ENCODE measurements around the gene SERPING1.

Gene SERPING1

DNA sequence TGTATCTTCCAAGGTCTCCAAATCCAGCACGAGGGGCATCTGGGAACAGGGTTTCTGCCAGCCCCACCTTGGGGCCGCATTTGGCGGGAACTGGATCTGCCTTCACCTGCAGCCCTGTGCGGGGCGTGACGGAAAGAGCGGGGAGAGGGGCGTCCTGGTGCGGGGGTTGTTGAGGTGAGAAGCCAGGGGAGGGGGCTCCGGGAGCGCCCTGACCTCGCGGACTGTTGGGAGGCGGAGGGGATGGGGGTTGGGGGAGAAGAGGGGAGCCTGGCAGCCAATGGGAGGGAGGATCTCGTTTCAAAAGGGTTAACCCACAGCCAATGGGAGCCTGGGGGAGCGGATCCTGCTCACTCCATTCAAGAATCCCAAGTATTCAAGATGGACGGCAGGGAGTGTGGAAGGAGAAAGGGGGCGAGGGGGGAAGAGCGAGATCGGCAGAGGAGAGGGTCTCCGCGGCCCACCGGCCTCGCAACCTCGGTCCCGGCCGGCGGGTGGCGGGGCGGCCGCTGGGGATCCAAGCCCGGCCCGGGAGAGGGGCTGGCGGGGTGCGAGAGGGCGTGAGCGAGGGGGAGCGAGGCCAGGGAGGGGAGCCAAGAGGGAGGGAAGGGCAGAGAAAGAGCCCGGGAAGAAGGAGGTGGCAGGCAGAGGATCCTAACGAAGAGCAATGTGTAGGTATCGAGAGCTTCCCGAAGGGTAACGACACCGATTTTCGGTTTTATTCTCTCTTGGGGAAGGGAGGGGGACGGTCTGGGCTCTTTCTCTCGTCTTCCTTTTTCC is 40.7 kb downstream of the SERPING1 start:
- no peak for DNase-seq (ENCODE audit: low read depth in 3 of 3, low spot score in 1 of 3)

DNA sequence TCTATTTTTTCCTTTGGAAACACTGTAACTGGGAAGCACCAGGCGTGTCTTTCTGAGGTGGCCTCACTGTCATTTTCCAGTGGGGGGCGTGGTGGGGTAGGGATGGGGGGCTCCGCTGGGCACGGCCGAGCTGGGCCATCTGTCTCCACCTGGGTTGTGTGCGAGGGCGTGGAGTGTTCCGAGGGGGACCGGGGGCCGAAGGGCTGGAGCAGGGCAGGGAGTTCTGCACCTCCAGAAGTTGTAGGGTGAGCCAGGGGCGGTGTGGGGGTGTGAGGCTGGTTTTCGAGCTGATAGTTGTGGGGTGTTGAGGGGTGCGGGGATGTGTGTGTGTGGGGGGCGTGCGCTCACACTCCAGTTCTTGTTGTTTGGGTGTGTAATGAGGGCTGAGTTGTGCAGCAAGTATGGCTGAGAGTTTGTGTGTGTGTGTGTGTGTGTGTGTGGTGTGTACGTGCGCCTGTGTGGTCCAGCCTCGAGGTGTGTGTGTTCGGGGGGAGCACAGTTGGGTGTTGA is 41.4 kb downstream of the SERPING1 start:
- no peak for DNase-seq (ENCODE audit: low read depth in 3 of 3, low spot score in 1 of 3)

DNA sequence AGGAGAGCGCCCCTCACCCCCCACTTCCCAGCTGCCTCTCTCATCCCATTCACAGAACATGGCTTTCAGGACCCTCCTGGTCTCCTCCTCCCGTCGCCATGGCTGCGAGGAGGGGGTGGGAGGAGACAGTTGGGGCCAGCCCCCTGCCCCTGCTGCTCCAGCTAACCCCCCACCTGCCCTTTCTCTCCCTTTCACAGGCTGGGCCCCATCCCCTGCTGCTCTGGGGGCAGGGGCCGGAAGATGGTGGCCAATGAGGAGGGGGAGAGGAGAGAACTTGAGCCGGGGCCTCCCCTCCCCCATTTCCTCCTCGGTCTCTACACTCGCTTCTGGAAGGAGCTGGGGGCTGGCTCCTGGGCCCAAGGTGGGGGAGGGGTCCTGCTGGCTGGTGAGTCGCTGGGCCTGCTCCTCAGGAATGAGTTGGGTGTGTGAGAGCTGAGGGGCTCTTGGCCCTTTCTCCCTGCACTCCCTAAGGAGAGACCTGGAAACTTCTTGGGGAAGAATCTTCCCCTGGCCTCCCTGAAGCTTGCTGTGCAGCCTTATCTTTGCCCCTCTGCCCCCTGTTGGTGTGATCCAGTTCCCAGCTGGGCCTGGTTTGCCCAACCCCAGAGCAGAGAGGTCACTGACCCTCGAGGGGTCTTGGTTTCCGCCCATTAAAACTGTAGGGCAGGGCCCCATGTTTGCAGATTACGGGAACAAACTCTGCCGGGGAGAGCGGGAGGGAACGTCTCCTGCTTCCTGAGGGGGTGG is 42.0 kb downstream of the SERPING1 start:
- no peak for DNase-seq (ENCODE audit: low read depth in 3 of 3, low spot score in 1 of 3)

DNA sequence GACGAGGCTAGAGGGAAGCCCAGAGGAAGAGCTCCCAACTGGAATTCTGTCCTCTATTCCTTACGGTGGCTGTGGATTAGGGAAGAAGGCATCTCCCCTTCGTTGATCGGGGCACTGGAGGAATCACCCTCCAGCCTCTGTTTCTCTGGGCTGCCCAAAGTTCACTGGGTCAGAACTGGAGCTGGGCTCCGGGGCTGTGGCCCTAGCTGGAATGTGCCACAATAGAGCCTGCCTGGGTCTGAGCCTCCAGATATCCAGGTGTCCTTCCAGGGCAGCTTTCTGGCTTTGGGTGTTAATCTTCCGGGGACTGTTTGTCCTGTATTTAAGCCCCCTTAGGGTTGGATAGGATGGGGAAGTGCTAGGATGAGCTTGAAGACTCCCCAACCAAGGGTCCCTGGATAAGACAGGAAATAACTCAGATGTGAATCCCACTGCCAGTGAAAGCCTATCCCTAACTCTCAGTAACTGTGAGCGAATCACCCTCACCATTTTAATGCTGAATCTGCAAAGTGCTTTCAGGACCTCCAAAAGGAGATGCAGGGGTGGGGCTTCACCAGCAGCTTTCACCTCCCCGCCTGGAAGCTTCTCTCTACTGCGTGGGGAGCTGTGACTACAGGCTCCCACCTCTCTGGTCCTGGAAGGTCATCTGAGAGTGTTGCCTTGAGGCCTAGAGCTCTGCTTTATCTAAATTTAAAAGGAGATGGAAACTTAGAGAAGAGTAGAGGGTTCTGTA is 42.7 kb downstream of the SERPING1 start:
- DNase-seq (ENCODE audit: low read depth in 3 of 3, low spot score in 1 of 3) = no peak

DNA sequence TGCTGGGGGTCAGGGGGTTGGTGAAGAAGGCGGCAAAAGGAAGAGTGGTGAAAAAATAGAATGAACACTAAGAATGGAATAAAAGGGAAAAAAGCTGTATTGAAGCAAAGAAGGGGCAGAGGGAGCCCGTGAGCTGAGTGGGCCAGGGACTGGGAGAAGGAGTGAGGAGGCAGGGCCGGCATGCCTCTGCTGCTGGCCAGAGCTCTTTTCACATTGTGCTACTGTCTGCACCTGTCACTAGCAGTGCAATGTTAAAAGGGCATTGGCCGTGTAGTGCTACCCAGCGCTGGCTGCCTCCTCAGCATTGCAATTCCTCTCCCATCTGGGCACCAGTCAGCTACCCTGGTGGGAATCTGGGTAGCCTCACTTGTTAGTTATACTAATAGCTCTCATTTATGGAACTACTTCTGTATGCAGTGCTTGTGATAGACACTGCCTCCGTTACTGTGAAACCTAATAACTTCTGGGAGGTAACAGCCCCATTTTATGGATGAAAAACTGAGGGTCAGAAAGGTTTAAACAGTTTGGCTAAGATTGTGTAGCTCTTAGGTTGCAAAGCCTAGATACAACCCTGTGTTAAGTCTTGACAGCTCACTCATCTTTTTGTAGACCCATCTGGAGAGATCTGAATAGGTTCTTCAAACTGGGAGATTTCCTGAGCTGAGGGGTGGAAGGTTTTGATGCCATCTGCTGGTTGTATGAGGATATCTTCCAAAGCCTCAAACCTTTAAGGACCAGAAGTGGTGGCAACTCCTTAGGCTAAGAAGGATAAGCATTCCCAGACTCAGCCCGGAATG is 43.7 kb downstream of the SERPING1 start:
- no peak for DNase-seq (ENCODE audit: low read depth in 3 of 3, low spot score in 1 of 3)

DNA sequence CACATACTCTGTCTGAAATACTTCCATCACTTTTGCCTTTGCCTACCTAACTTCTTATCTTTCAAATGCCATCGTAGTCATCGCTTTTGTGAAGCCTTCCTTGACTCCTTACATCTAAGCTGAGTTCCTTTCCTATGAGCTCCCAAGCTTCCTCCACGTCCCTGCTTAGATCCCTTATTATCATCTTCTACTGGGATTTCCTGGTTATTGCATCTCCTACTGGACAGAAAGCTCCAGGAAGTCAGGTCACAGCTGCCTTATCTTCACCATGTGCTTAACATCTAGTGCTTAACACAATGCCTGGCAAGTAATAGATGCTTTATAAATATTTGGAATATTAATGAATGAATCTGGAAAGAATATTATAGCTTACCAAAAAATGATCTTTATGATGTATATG is 46.3 kb downstream of the SERPING1 start:
- no peak for DNase-seq (ENCODE audit: low read depth in 3 of 3, low spot score in 1 of 3)

DNA sequence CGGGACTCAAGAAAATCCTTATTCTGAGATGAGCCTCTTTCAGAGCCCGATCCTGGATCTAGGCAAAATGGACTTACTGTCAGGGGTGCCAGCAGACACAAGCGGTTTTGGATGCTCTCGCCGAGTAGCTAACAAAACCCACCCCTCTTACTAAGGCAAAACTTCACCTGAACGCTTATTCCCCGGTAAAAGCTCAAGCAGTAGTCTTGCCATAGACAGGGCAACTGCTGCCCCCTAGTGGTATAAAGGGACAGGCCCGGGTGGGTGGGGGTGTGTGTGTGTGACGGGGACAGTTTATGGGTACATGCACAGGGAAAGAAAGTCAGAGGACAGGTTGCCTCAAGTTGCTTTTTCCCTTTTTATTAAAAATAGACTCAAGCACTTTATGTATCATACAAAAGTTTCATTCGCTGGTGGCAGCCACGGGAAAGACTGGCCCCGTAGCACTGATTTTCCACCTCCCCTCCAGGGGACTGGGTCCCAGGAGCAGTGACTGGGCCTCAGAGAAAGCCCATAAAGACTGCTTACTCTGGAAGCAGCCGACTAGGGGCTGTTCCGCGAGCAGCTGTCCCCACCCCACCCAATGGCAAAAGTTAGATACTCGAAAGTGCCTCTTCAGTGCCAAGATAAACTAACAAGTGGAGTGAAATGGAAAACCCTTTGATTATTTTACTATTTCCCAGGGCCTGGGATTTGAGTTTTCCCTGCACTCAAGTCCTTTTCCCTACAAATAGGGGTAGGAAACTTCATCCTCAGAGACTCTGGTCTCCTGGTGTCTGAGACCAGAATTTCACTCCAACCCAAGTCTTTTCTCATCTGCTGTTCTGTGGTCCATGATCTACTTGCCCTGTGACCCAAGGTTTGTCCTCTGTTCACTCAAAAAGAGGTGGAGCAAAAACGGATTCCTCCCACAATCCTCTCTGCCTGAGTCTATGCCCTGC is 47.5 kb downstream of the SERPING1 start:
- DNase-seq (ENCODE audit: low read depth in 3 of 3, low spot score in 1 of 3) = peak; percentile 63 to 74 (median 67)

DNA sequence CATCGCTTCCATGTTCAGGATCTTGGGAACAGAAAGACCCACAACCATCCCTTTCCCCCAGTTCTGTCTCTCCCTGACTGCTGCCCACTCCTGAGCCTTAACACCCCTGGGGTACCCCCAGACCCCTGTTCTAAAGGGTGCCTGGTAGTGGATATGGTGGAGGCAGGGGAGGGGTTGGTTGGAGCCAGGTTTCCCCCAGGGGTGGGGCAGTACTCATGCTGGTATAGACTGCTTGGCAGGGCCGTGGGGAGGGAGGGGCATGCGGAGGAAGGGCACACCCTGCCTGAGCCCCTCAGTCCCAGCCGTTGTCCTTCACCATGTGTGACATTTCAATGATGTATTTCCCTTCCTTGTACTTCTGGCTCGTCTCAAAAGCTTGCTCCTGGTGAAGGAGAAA is 48.2 kb downstream of the SERPING1 start:
- DNase-seq (ENCODE audit: low read depth in 3 of 3, low spot score in 1 of 3) = no peak

DNA sequence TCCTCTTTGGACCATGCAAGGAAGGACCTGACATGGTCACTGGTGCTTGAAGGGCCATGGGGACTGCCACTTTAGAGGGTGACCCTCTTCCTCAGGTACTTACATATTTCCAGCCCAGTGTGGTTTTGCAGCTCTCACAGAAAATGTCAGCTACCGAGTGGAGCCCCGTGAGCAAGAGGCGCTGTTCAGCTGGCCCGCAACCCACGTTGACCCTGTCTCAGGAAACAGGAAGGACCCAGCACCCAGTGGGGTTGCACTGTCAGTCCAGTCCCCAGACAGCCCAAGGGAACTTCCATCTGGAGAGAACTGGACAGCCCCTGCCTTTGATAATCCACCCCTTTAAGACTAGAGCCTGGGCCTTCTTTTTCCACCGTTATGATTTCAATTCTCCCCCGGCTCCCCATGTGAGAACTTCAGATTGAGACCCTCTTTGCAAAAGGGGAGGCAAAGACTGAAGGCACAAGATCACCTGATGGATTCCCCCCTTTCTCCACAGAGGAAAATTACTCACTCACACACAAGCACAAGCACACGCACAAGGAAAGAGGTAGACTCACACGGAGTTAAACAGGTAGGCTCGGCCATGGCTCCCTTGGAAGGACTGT is 48.8 kb downstream of the SERPING1 start:
- no peak for DNase-seq (ENCODE audit: low read depth in 3 of 3, low spot score in 1 of 3)

DNA sequence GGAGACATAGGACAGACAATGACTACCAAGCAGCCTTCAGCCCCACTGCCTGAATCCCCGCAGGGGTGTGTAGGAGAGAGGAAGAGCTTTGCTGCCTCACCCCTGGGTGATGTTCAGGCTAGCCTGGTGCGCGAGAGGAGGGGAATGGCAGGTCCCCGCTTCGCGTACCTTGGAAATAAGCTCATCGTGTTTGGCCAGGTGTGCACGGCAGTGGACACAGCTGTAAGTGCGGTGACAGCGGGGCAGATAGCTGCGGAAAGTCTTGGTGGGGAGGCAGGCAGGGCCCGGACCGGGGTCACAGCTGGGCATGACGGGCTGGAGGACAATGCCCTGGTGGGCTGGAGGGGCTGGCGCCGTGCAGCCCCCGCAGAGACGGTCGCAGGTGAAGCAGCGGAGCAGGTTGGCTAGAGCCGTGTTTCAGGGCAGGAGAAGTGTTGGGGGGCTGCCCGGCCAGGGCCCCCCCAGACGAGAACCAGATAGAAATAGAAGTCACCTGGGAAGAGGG is 49.4 kb downstream of the SERPING1 start:
- no peak for DNase-seq (ENCODE audit: low read depth in 3 of 3, low spot score in 1 of 3)

DNA sequence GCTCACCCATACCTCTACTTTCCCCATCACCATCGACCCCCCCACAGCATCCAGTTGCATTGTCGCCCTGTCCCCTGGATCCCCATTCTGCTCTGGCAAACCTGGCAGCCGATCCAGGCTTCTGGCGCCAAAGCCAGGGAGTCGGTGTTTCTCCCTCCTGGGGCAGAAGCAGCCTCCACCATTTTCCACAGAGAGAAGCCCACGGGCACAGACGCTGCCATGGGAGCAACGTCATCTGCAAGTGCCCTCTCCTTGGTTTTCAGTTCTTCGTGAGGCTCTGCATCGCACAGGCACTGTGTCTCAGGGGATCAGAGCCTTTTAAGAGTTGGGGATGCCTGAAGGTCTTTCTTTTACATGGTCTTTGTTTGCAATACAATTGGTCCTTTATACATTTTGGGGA is 49.9 kb downstream of the SERPING1 start:
- DNase-seq (ENCODE audit: low read depth in 3 of 3, low spot score in 1 of 3) = no peak

DNA sequence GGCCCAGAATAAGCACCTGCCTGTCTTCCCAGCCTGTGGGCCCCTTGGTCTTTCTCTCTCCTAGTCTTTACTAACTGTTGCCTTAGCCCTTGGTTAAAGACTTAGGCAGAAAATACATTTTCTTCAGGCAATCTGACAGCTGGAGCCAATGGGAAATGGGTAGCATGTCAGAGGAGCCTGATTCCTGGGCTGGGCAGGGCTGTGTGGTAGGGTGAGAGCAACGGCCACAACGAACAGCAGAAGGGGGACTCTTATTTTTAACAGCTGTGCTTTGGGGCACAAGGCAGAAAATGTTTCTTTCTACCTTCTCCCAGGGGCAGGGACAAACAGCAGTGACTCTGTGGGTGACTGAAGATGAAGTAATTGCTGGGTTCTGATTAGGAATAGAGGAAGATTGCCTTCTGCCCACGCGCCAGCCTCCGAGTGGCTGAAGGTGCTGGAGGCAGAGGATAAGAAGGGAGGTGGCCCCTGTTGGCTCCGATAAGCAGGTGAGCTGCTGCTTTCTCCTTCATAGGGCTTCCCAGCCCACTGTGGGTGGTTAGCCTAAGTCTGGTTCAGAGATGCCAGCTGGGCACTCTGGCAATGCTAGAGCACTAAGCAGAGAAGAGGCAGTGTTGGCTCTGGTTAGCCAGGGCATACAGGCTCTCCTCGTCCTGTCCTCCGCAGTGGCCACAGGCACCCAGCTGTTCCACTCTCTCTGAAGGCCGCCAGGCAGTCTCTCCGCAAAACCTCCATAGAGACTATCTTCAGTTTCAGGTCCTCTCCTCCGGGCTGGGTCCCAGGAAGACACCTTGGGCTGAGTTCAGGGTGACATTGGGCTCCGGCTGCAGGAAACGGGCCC is 50.7 kb downstream of the SERPING1 start:
- DNase-seq (ENCODE audit: low read depth in 3 of 3, low spot score in 1 of 3) = no peak

DNA sequence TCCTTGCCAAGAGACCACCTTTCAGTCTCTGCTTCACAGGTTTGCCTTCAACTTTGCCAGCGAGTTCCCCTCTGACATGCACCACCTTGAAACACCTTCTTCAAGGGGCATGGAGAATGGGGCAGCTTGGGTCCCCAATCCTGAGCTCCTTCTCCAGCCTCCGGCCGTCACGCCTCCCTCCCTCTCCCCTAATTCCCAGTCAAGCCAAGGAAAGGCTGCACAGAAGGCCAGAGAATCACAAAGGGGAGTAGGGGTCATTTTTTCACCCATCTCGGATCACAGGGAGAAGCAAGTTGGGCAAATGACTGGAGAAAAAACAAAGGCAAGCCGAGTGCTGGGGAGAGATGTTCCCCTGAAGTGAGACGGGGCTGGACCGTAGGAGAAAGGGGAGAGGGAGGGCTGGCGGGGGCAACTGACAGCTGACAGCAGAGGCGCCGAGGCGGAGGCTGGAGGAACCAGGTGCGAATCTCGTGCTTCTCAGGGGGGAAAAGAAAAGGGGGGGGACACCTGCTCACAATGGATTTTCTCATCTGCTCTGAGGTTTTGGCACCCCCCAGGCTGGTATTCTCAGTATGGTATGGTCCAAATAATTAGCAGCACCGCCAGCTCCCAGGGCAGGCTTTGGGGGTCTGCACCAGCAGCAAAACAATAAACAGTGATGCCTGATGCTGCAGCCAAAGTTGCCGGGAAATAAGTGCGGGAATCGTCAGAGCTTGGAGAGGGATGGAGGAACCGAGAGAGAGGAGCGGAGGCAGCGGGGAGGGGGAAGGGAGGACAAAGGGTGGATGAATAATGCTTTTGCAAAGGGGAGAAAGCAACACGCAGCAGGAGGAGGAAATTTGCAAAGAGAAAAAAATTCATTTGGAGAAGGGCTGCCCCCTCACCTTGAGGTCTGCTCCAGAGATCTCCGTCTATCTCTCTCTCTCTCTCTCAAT is 51.6 kb downstream of the SERPING1 start:
- no peak for DNase-seq (ENCODE audit: low read depth in 3 of 3, low spot score in 1 of 3)

DNA sequence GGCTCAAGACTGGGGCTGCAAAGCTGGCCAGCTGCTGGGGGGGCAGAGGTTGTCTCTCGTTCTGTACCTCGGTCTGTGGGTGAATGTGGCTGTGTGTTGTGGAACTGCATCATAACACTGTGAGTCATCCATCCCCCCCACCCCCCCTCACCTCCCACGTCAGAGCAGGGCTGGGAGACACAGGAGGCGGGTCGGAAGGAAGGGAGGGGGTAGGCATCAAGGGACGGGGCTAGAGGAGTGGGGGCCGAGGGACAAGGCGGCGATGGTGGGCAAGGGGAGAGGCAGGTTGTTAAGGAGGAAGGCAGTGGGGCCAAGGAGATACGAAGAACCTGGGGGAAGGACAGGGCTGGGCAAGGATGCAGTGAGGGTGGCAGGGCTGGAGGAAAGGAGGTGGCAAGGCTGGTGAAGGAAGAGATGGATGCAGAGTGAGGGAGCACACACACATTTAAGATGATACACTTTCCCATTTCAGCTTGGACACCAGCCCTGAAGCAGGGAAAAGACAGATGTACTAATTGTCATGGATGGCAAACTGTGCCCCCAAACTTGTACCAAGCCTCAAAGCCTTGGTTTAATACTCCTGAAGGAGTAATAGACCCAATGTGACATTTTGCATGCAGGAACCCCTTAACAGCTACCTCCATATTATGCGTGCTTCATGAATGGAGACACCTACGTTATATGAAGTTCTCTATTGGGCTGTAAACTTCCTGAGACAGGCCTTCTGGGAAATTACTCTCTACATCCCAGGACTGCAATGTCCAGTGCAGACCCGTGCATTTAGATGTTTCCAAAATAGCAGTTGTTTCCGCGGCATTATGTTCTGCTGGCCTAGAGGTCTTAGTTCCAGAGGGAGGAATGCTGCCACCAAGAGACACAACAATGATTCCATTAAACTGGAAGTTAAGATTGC is 52.6 kb downstream of the SERPING1 start, which contains the start of gene YPEL4:
TSS of gene YPEL4 (minus strand) at position 87 of the 913 bp plus-strand sequence. CDS start 2,805 bp downstream, outside the sequence.
- peak; percentile 33 to 40 (median 33) for DNase-seq (ENCODE audit: low read depth in 3 of 3, low spot score in 1 of 3)

DNA sequence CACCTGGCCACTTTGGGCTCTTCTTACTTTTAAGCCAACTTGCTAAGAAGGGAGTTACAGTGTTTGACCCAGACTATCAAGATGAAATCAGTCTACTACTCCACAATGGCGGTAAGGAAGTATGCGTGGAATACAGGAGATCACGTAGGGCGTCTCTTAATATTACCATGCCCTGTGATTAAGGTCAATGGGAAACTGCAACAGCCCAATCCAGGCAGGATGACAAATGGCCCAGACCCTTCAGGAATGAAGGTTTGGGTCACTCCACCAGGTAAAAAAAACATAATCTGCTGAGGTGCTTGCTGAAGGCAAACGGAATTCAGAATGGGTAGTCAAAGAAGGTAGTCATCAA is 53.2 kb downstream of the SERPING1 start:
- DNase-seq (ENCODE audit: low read depth in 3 of 3, low spot score in 1 of 3) = no peak

DNA sequence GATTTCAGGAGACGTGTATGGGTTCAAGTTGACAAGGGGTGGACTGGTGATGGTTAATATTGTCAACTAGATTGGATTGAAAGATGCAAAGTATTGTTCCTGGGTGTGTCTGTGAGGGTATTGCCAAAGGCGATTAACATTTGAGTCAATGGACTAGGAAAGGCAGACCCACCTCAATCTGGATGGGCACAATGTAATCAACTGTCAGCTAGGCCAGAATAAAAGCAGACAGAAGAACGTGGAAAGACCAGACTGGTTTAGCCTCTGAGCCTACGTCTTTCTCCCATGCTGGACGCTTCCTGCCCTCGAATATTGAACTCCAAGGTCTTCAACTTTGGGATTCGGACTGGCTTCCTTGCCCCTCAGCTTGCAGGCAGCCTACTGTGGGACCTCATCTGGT is 53.9 kb downstream of the SERPING1 start:
- DNase-seq (ENCODE audit: low read depth in 3 of 3, low spot score in 1 of 3) = no peak
